Chondrocyte (in vitro differentiated cells): ENCODE data around the gene PTPRG. TPM values are rescaled to one million over a fixed set of nuclear protein-coding genes. Genes with fewer than 3 reads are reported as not detected.
A peak's percentile ranks its signal among the peaks of the same experiment; 100 is the strongest.

ENCODE experiments used
- DNase-seq: peaks from one replicate; pipeline ENCODE4 v3.0.0; 2021; ENCODE audit warnings: mixed read lengths, low spot score
- H3K27ac Mint-ChIP-seq: one replicate; pipeline ENCODE4 v1.8.0; 2021; ENCODE audit warnings: mild to moderate bottlenecking, moderate library complexity, mixed read lengths; ENCODE audit not compliant: unreplicated experiment
- H3K27me3 Mint-ChIP-seq: 2 replicates; pipeline ENCODE4 v1.8.0; 2021; ENCODE audit warnings: low read depth, mixed read lengths
- H3K36me3 Mint-ChIP-seq: 2 replicates; pipeline ENCODE4 v1.8.0; 2021; ENCODE audit warnings: low read depth, mixed read lengths
- H3K4me1 Mint-ChIP-seq: 2 replicates; pipeline ENCODE4 v1.8.0; 2021; ENCODE audit warnings: low read depth, mild to moderate bottlenecking, mixed read lengths
- H3K4me3 Mint-ChIP-seq: one replicate; pipeline ENCODE4 v1.8.0; 2021; ENCODE audit warnings: mild to moderate bottlenecking, moderate library complexity, mixed read lengths; ENCODE audit not compliant: unreplicated experiment
- H3K9me3 Mint-ChIP-seq: 2 replicates; pipeline ENCODE4 v1.8.0; 2021; ENCODE audit warnings: low read depth, mixed read lengths
- CTCF ChIP-seq: fragments of 200-600 bp; sonication (generic); IDR thresholded peaks from 2 replicates; pipeline ENCODE4 v1.5.0; 2021; ENCODE audit warnings: antibody characterized with exemption, mild to moderate bottlenecking, moderate library complexity
- total RNA-seq: library from RNA; stranded (reverse); gene quantifications from 3 replicates; pipeline ENCODE4 v1.2.1, GENCODE V29; 2021

The PTPRG gene
- total RNA-seq, 1 donor from 2014 or later, result 45.5 TPM

GRCh38 chr3:62159709-62160092, 598.3 kb downstream of the PTPRG start:
- DNase-seq, result no peak
- H3K4me1 Mint-ChIP-seq, result peaks cover 55% of the 10 kb centered on the region
- H3K4me3 Mint-ChIP-seq, result peak overlapping the region; percentile 32
- no peaks in the 10 kb centered on the region for H3K9me3 Mint-ChIP-seq
- no peak for TF ChIP-seq CTCF
- H3K27ac Mint-ChIP-seq, result peak overlapping the region; percentile 88
- H3K27me3 Mint-ChIP-seq, result no peaks in the 10 kb centered on the region
- peaks cover 1% of the 10 kb centered on the region for H3K36me3 Mint-ChIP-seq

- Mint-ChIP-seq H3K27me3 (no peaks in the 10 kb centered on the region), H3K36me3 (peaks cover 1% of the 10 kb centered on the region), H3K9me3 (no peaks in the 10 kb centered on the region), H3K4me3 (no peak overlapping the region), H3K27ac (peak overlapping the region; percentile 57), H3K4me1 (peaks cover 60% of the 10 kb centered on the region)
- DNase-seq, result no peak
- TF ChIP-seq CTCF, result no peak
Measured at GRCh38 chr3:62161371-62161770, 600.0 kb downstream of the PTPRG start.

- no peaks in the 10 kb centered on the region for H3K27me3 Mint-ChIP-seq
- no peak for DNase-seq
- no peak for TF ChIP-seq CTCF
- no peaks in the 10 kb centered on the region for H3K9me3 Mint-ChIP-seq
- no peak overlapping the region for H3K27ac Mint-ChIP-seq
- peaks cover 3% of the 10 kb centered on the region for H3K36me3 Mint-ChIP-seq
- H3K4me1 Mint-ChIP-seq, result peaks cover 47% of the 10 kb centered on the region
- no peak overlapping the region for H3K4me3 Mint-ChIP-seq
Measured at GRCh38 chr3:62164196-62164595, 602.8 kb downstream of the PTPRG start.

GRCh38 chr3:62164746-62165145, 603.4 kb downstream of the PTPRG start:
- Mint-ChIP-seq H3K27ac (no peak overlapping the region), H3K36me3 (peaks cover 3% of the 10 kb centered on the region), H3K4me1 (peaks cover 47% of the 10 kb centered on the region), H3K4me3 (no peak overlapping the region), H3K9me3 (no peaks in the 10 kb centered on the region), H3K27me3 (no peaks in the 10 kb centered on the region)
- no peak for TF ChIP-seq CTCF
- no peak for DNase-seq

- no peak for DNase-seq
- H3K36me3 Mint-ChIP-seq, result peaks cover 4% of the 10 kb centered on the region
Measured at GRCh38 chr3:62167566-62168262, 606.3 kb downstream of the PTPRG start.

More at GRCh38 chr3:62167566-62168262, 606.3 kb downstream of the PTPRG start:
- no peak overlapping the region for H3K4me3 Mint-ChIP-seq
- no peak overlapping the region for H3K27ac Mint-ChIP-seq
- no peaks in the 10 kb centered on the region for H3K27me3 Mint-ChIP-seq
- no peak for TF ChIP-seq CTCF
- H3K4me1 Mint-ChIP-seq, result peaks cover 31% of the 10 kb centered on the region
- H3K9me3 Mint-ChIP-seq, result peaks cover 7% of the 10 kb centered on the region
